HepG2 (cell line): ENCODE measurements around the gene ZBTB7B. TPM values are rescaled to one million over a fixed set of nuclear protein-coding genes. Genes with fewer than 3 reads are reported as not detected.

ENCODE experiments used
- DMAP1 ChIP-seq: IDR thresholded peaks from 2 replicates; pipeline ENCODE4 v1.6.1; 2016
- ELF1 ChIP-seq: sonication (generic); formaldehyde crosslinking; IDR thresholded peaks from 2 replicates; pipeline ENCODE4 v1.4.0; 2020; ENCODE audit warnings: missing genetic modification reagents
- HNRNPL ChIP-seq: fragments of 200-400 bp; formaldehyde crosslinking; IDR thresholded peaks from 2 replicates; pipeline ENCODE4 v1.6.1; 2017; ENCODE audit warnings: mild to moderate bottlenecking, low read depth, low read length
- PITX1 ChIP-seq: sonication (generic); formaldehyde crosslinking; IDR thresholded peaks from 2 replicates; pipeline ENCODE4 v1.5.1; 2020; ENCODE audit warnings: mild to moderate bottlenecking, missing genetic modification reagents
- POLR2G ChIP-seq: fragments of 200-400 bp; formaldehyde crosslinking; IDR thresholded peaks from 2 replicates; pipeline ENCODE4 v1.6.1; 2018; ENCODE audit warnings: mild to moderate bottlenecking, low read depth, low read length, moderate library complexity
- SNAI1 ChIP-seq: sonication (generic); formaldehyde crosslinking; IDR thresholded peaks from 2 replicates; pipeline ENCODE4 v1.5.0; 2020; ENCODE audit warnings: mild to moderate bottlenecking, missing genetic modification reagents, borderline replicate concordance
- TAF1 ChIP-seq: sonication (generic); formaldehyde crosslinking; IDR thresholded peaks from 2 replicates; pipeline ENCODE4 v1.4.0; 2020; ENCODE audit warnings: missing genetic modification reagents
- ZNF234 ChIP-seq: sonication (generic); formaldehyde crosslinking; conservative IDR thresholded peaks from 2 replicates; pipeline ENCODE4 v1.5.1; 2020; ENCODE audit warnings: mild to moderate bottlenecking, missing genetic modification reagents
- ZNF256 ChIP-seq: sonication (generic); formaldehyde crosslinking; conservative IDR thresholded peaks from 2 replicates; pipeline ENCODE4 v1.4.0; 2020; ENCODE audit warnings: missing genetic modification reagents
- ZNF431 ChIP-seq: sonication (generic); formaldehyde crosslinking; IDR thresholded peaks from 2 replicates; pipeline ENCODE4 v1.9.0; 2022; ENCODE audit warnings: missing genetic modification reagents, low read depth, mild to moderate bottlenecking, borderline replicate concordance
- ZNF510 ChIP-seq: sonication (generic); formaldehyde crosslinking; IDR thresholded peaks from 2 replicates; pipeline ENCODE4 v1.4.0; 2020; ENCODE audit warnings: low read depth, mild to moderate bottlenecking, missing genetic modification reagents
- ZNF605 ChIP-seq: sonication (generic); formaldehyde crosslinking; IDR thresholded peaks from 2 replicates; pipeline ENCODE4 v1.8.0; 2022; ENCODE audit warnings: mild to moderate bottlenecking, missing genetic modification reagents
- ZNF746 ChIP-seq: sonication (generic); formaldehyde crosslinking; IDR thresholded peaks from 2 replicates; pipeline ENCODE4 v1.8.0; 2022; ENCODE audit warnings: mild to moderate bottlenecking, missing genetic modification reagents
- polyA plus RNA-seq, 8 experiments: library from polyadenylated mRNA; depleted of rRNA in 3 of 8; stranded (reverse) in 7 of 8; unstranded in 1 of 8; fragments of >200 nt; fragmentation: Illumina TruSeq in 4 of 8; extraction: Trizol in 4 of 8; gene quantifications; 2 replicates each; pipeline versions ENCODE4 v1.2.1 to v1.2.3, GENCODE V29; 2011 to 2016; ENCODE audit warnings: low read depth in 4 of 8, missing spikeins in 1 of 8, mixed read lengths in 1 of 8; ENCODE audit not compliant: insufficient read depth in 1 of 8
- total RNA-seq, 5 experiments: library from RNA; depleted of rRNA; stranded (reverse); fragments of >200 nt; fragmentation: Illumina TruSeq; extraction: Trizol; gene quantifications; 2 replicates each; pipeline ENCODE4 v1.2.3, GENCODE V29; 2016; ENCODE audit warnings: low read depth in 1 of 5
- TF ChIP-seq, protein P1 (sequence below): IDR thresholded peaks from 2 replicates; pipeline ENCODE4 v1.6.1; 2012; ENCODE audit warnings: inconsistent platforms
- TF ChIP-seq, protein P2 (sequence below): sonication (generic); formaldehyde crosslinking; conservative IDR thresholded peaks from 2 replicates; pipeline ENCODE4 v1.5.0; 2020; ENCODE audit warnings: missing genetic modification reagents
- TF ChIP-seq, protein P3 (sequence below): sonication (generic); formaldehyde crosslinking; IDR thresholded peaks from 2 replicates; pipeline ENCODE4 v1.8.0; 2022; ENCODE audit warnings: mild to moderate bottlenecking, missing genetic modification reagents
- TF ChIP-seq, protein P4 (sequence below): sonication (generic); formaldehyde crosslinking; IDR thresholded peaks from 2 replicates; pipeline ENCODE4 v1.4.0; 2020; ENCODE audit warnings: mild to moderate bottlenecking, missing genetic modification reagents, borderline replicate concordance
- TF ChIP-seq, protein P5 (sequence below): sonication (generic); formaldehyde crosslinking; IDR thresholded peaks from 2 replicates; pipeline ENCODE4 v1.4.0; 2020; ENCODE audit warnings: low read depth, mild to moderate bottlenecking, missing genetic modification reagents

ZBTB7B gene
- total and polyA plus RNA-seq, 2 of the 13 experiments (the other 11 are each of a cell fraction or from before 2014, with no cell fraction given): 15.5 to 17.5 TPM

DNA sequence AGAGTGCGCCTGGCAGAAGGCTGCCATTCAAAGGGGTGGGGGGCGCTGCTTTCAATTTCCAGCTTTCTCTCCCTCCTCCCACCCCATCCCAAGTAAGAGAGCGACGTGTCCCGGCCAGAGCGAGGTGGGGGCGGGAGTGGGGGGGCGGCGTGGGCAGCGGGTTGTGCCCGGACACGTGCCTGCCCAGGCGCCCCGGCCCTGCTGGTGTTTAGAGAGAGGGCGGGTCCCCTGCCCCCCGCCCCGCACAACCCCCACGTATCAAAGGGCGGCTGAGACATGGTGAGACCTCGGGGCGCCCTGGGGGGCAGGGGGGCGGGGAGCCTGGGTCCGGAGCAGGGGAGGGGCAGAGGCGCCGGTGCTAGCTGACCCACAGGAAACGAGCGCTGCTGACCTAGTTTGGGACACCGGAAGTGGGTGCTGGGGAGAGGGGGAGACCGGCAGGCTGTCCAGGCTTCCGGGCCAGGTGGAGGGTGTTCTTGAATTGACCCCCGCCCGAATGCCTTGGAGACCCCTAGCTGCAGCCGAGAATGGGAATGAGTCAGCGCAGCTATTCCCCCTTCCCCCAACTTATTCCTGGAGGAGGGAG is 1.3 kb downstream of the ZBTB7B start (continued):
- TF ChIP-seq, protein P1, sequence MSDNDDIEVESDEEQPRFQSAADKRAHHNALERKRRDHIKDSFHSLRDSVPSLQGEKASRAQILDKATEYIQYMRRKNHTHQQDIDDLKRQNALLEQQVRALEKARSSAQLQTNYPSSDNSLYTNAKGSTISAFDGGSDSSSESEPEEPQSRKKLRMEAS: peak; percentile 67; the same call in 1 of the 2 replicates
- TF ChIP-seq, protein P2, sequence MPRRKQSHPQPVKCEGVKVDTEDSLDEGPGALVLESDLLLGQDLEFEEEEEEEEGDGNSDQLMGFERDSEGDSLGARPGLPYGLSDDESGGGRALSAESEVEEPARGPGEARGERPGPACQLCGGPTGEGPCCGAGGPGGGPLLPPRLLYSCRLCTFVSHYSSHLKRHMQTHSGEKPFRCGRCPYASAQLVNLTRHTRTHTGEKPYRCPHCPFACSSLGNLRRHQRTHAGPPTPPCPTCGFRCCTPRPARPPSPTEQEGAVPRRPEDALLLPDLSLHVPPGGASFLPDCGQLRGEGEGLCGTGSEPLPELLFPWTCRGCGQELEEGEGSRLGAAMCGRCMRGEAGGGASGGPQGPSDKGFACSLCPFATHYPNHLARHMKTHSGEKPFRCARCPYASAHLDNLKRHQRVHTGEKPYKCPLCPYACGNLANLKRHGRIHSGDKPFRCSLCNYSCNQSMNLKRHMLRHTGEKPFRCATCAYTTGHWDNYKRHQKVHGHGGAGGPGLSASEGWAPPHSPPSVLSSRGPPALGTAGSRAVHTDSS (CRISPR knock-in tag): no peak
- TF ChIP-seq DMAP1 (peak; percentile 80), SNAI1 (CRISPR knock-in tag) (no peak), ZNF234 (no peak), ELF1 (peak; percentile 58), PITX1 (CRISPR knock-in tag) (peak; percentile 40; the same call in 1 of the 2 replicates), ZNF605 (0 out of 2 replicates have a peak, but pooled peaks have one; percentile 13), HNRNPL (0 out of 2 replicates have a peak, but pooled peaks have one; percentile 18), ZNF510 (no peak), ZNF256 (CRISPR knock-in tag) (no peak), ZNF431 (CRISPR knock-in tag) (0 out of 2 replicates have a peak, but pooled peaks have one; percentile 0), ZNF746 (CRISPR knock-in tag) (peak; percentile 84), POLR2G (0 out of 2 replicates have a peak, but pooled peaks have one; percentile 11), TAF1 (CRISPR knock-in tag) (peak; percentile 34; the same call in 1 of the 2 replicates)
- TF ChIP-seq, protein P3, sequence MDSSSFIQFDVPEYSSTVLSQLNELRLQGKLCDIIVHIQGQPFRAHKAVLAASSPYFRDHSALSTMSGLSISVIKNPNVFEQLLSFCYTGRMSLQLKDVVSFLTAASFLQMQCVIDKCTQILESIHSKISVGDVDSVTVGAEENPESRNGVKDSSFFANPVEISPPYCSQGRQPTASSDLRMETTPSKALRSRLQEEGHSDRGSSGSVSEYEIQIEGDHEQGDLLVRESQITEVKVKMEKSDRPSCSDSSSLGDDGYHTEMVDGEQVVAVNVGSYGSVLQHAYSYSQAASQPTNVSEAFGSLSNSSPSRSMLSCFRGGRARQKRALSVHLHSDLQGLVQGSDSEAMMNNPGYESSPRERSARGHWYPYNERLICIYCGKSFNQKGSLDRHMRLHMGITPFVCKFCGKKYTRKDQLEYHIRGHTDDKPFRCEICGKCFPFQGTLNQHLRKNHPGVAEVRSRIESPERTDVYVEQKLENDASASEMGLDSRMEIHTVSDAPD (CRISPR knock-in tag): no peak
- TF ChIP-seq, protein P4, sequence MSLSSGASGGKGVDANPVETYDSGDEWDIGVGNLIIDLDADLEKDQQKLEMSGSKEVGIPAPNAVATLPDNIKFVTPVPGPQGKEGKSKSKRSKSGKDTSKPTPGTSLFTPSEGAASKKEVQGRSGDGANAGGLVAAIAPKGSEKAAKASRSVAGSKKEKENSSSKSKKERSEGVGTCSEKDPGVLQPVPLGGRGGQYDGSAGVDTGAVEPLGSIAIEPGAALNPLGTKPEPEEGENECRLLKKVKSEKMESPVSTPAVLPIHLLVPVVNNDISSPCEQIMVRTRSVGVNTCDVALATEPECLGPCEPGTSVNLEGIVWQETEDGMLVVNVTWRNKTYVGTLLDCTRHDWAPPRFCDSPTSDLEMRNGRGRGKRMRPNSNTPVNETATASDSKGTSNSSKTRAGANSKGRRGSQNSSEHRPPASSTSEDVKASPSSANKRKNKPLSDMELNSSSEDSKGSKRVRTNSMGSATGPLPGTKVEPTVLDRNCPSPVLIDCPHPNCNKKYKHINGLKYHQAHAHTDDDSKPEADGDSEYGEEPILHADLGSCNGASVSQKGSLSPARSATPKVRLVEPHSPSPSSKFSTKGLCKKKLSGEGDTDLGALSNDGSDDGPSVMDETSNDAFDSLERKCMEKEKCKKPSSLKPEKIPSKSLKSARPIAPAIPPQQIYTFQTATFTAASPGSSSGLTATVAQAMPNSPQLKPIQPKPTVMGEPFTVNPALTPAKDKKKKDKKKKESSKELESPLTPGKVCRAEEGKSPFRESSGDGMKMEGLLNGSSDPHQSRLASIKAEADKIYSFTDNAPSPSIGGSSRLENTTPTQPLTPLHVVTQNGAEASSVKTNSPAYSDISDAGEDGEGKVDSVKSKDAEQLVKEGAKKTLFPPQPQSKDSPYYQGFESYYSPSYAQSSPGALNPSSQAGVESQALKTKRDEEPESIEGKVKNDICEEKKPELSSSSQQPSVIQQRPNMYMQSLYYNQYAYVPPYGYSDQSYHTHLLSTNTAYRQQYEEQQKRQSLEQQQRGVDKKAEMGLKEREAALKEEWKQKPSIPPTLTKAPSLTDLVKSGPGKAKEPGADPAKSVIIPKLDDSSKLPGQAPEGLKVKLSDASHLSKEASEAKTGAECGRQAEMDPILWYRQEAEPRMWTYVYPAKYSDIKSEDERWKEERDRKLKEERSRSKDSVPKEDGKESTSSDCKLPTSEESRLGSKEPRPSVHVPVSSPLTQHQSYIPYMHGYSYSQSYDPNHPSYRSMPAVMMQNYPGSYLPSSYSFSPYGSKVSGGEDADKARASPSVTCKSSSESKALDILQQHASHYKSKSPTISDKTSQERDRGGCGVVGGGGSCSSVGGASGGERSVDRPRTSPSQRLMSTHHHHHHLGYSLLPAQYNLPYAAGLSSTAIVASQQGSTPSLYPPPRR (CRISPR knock-in tag): no peak
- TF ChIP-seq, protein P5, sequence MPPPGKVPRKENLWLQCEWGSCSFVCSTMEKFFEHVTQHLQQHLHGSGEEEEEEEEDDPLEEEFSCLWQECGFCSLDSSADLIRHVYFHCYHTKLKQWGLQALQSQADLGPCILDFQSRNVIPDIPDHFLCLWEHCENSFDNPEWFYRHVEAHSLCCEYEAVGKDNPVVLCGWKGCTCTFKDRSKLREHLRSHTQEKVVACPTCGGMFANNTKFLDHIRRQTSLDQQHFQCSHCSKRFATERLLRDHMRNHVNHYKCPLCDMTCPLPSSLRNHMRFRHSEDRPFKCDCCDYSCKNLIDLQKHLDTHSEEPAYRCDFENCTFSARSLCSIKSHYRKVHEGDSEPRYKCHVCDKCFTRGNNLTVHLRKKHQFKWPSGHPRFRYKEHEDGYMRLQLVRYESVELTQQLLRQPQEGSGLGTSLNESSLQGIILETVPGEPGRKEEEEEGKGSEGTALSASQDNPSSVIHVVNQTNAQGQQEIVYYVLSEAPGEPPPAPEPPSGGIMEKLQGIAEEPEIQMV: no peak
